Gastroesophageal sphincter (tissue), 3 donors: Measurements from ENCODE around the gene EIF3J.
"Not testable (repeated sequence)": the region's sequence is repeated elsewhere in the genome, so short reads cannot be mapped to it uniquely, and the experiment has no call there.

Source experiments
- EP300 ChIP-seq: sonication (generic); formaldehyde crosslinking; IDR thresholded peaks from one replicate; pipeline ENCODE4 v1.6.1; 2017; ENCODE audit warnings: antibody characterized with exemption, mild to moderate bottlenecking
- POLR2A ChIP-seq, 2 donors: fragments of 450-650 bp; IDR thresholded peaks; one replicate each; pipeline ENCODE4 v1.6.1; 2017; ENCODE audit warnings: antibody characterized with exemption in 2 of 2, mild to moderate bottlenecking in 2 of 2, moderate library complexity in 1 of 2
- TF ChIP-seq, protein P1 (sequence below), 4 experiments: fragments of 200-600 bp in 2 of 4; fragments of 450-650 bp in 2 of 4; sonication (generic) in 1 of 4; IDR thresholded peaks; one replicate each; pipeline ENCODE4 v1.5.1; 2017 to 2019; ENCODE audit warnings: antibody characterized with exemption in 4 of 4, mild to moderate bottlenecking in 2 of 4, moderate library complexity in 2 of 4

DNA sequence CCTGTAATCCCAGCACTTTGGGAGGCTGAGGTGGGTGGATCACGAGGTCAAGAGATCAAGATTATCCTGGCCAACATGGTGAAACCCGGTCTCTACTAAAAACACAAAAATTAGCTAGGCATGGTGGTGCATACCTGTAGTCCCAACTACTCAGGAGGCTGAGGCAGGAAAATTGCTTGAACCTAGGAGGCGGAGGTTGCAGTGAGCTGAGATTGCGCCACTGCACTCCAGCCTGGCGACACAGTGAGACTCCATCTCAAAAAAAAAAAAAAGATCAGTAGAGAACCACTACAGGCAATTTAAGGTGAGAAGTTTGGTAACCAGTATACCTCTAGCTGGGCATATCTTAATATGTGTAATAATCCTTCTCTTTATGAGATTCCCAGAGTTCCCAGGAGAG, 7.8 kb downstream of the EIF3J start:
- TF ChIP-seq, protein P1, sequence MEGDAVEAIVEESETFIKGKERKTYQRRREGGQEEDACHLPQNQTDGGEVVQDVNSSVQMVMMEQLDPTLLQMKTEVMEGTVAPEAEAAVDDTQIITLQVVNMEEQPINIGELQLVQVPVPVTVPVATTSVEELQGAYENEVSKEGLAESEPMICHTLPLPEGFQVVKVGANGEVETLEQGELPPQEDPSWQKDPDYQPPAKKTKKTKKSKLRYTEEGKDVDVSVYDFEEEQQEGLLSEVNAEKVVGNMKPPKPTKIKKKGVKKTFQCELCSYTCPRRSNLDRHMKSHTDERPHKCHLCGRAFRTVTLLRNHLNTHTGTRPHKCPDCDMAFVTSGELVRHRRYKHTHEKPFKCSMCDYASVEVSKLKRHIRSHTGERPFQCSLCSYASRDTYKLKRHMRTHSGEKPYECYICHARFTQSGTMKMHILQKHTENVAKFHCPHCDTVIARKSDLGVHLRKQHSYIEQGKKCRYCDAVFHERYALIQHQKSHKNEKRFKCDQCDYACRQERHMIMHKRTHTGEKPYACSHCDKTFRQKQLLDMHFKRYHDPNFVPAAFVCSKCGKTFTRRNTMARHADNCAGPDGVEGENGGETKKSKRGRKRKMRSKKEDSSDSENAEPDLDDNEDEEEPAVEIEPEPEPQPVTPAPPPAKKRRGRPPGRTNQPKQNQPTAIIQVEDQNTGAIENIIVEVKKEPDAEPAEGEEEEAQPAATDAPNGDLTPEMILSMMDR (IDR thresholded peaks at IDR 0.05) = not testable (repeated sequence)
- TF ChIP-seq EP300; POLR2A (IDR thresholded peaks at IDR 0.05): not testable (repeated sequence)
